HEK293T (cell line): ENCODE results near the gene CDK5R2.

Experiments
- CTCF ChIA-PET: fragments of 350-600 bp; formaldehyde crosslinking; extraction: SDS; loops from one replicate; lab custom pipeline; 2021; ENCODE audit warnings: antibody characterized with exemption, inconsistent platforms; lab: Yijun Ruan, JAX
- POLR2A ChIA-PET: fragments of 350-600 bp; formaldehyde crosslinking; extraction: SDS; loops from one replicate; lab custom pipeline; 2020; ENCODE audit warnings: antibody characterized with exemption, inconsistent platforms; lab: Yijun Ruan, JAX
- DNase-seq: peaks from one replicate; pipeline ENCODE4 v3.0.0; 2012; ENCODE audit warnings: mixed read lengths; ENCODE audit errors: extremely low spot score
- ARNT ChIP-seq: fragments of 450-650 bp; IDR thresholded peaks from 2 replicates; pipeline ENCODE4 v1.6.1; 2017; ENCODE audit warnings: mild to moderate bottlenecking
- BHLHE40 ChIP-seq: fragments of 450-650 bp; IDR thresholded peaks from 2 replicates; pipeline ENCODE4 v1.6.1; 2016; ENCODE audit warnings: mild to moderate bottlenecking, moderate library complexity, borderline replicate concordance
- CTBP1 ChIP-seq: fragments of 450-650 bp; IDR thresholded peaks from 2 replicates; pipeline ENCODE4 v1.6.1; 2016; ENCODE audit warnings: borderline replicate concordance
- ELF4 ChIP-seq: fragments of 450-650 bp; IDR thresholded peaks from 2 replicates; pipeline ENCODE4 v1.6.1; 2017; ENCODE audit warnings: antibody characterized with exemption
- FOXA1 ChIP-seq: fragments of 450-650 bp; IDR thresholded peaks from 2 replicates; pipeline ENCODE4 v1.6.1; 2016; ENCODE audit warnings: mild to moderate bottlenecking
- FOXK2 ChIP-seq: fragments of 450-650 bp; IDR thresholded peaks from 2 replicates; pipeline ENCODE4 v1.6.1; 2016; ENCODE audit warnings: mild to moderate bottlenecking
- FOXM1 ChIP-seq: fragments of 450-650 bp; IDR thresholded peaks from 2 replicates; pipeline ENCODE4 v1.6.1; 2017; ENCODE audit warnings: mild to moderate bottlenecking, borderline replicate concordance
- HDGF ChIP-seq: fragments of 450-650 bp; IDR thresholded peaks from 2 replicates; pipeline ENCODE4 v1.6.1; 2017; ENCODE audit warnings: antibody characterized with exemption, borderline replicate concordance
- L3MBTL2 ChIP-seq: fragments of 450-650 bp; conservative IDR thresholded peaks from 2 replicates; pipeline ENCODE4 v1.6.1; 2016; ENCODE audit warnings: mild to moderate bottlenecking
- LEF1 ChIP-seq: fragments of 450-650 bp; IDR thresholded peaks from 2 replicates; pipeline ENCODE4 v1.6.1; 2017; ENCODE audit warnings: mild to moderate bottlenecking, borderline replicate concordance
- NFRKB ChIP-seq: fragments of 450-650 bp; IDR thresholded peaks from 2 replicates; pipeline ENCODE4 v1.6.1; 2016; ENCODE audit warnings: mild to moderate bottlenecking, moderate library complexity
- PKNOX1 ChIP-seq: fragments of 450-650 bp; IDR thresholded peaks from 2 replicates; pipeline ENCODE4 v1.6.1; 2016
- SP1 ChIP-seq: fragments of 450-650 bp; IDR thresholded peaks from 2 replicates; pipeline ENCODE4 v1.6.1; 2017
- SUZ12 ChIP-seq: fragments of 450-650 bp; IDR thresholded peaks from 2 replicates; pipeline ENCODE4 v1.6.1; 2016; ENCODE audit warnings: mild to moderate bottlenecking
- TARDBP ChIP-seq: fragments of 450-650 bp; IDR thresholded peaks from 2 replicates; pipeline ENCODE4 v1.6.1; 2016
- ZNF384 ChIP-seq: fragments of 450-650 bp; IDR thresholded peaks from 2 replicates; pipeline ENCODE4 v1.6.1; 2016

Gene CDK5R2

GRCh38 chr2:218961651-218962570 lies 2.4 kb downstream of the CDK5R2 start:
- TF ChIP-seq ZNF384 (no peak), NFRKB (no peak), ELF4 (no peak), TARDBP (no peak), CTBP1 (no peak), SUZ12 (no peak), SP1 (no peak), ARNT (no peak)
- POLR2A ChIA-PET = interaction anchor here (0.5 kb wide), 1 partner anchor 53 kb away, joined by 3 read pairs; no protein-coding TSS in a partner anchor
- CTCF ChIA-PET = interaction anchor here (0.7 kb wide), 1 partner anchor 51 kb away, joined by 3 read pairs; no protein-coding TSS in a partner anchor
- DNase-seq = no peak

- TF ChIP-seq PKNOX1 = peak; percentile 83
- TF ChIP-seq CTBP1 = no peak
- TF ChIP-seq BHLHE40 = no peak
- TF ChIP-seq SP1 = no peak
- TF ChIP-seq ELF4 = no peak
- POLR2A ChIA-PET = interaction anchor here (1.0 kb wide), 1 partner anchor 54 kb away, joined by 4 read pairs; no protein-coding TSS in a partner anchor
- CTCF ChIA-PET = interaction anchor here (0.7 to 1.1 kb wide), 2 partner anchors 17 to 61 kb away, joined by 3 to 11 read pairs; no protein-coding TSS in a partner anchor
- DNase-seq = peak; percentile 70
Measured at GRCh38 chr2:218962859-218963492, 3.5 kb downstream of the CDK5R2 start.

GRCh38 chr2:218963601-218964000 lies 4.1 kb downstream of the CDK5R2 start:
- CTCF ChIA-PET = interaction anchor here (0.7 to 1.1 kb wide), 2 partner anchors 16 to 62 kb away, joined by 3 to 11 read pairs; no protein-coding TSS in a partner anchor
- POLR2A ChIA-PET = interaction anchor here (1.0 kb wide), 1 partner anchor 54 kb away, joined by 4 read pairs; no protein-coding TSS in a partner anchor
- TF ChIP-seq ARNT = no peak
- TF ChIP-seq ZNF384 = no peak
- TF ChIP-seq L3MBTL2 = no peak
- no peak for TF ChIP-seq TARDBP
- TF ChIP-seq BHLHE40 = no peak
- no peak for TF ChIP-seq SP1
- no peak for TF ChIP-seq HDGF
- no peak for TF ChIP-seq FOXA1
- no peak for TF ChIP-seq NFRKB
- no peak for TF ChIP-seq SUZ12
- TF ChIP-seq CTBP1 = no peak
- TF ChIP-seq PKNOX1 = no peak
- TF ChIP-seq FOXM1 = no peak
- no peak for TF ChIP-seq ELF4
- no peak for TF ChIP-seq LEF1
- TF ChIP-seq FOXK2 = no peak
- DNase-seq = no peak

- TF ChIP-seq ZNF384 = no peak
- POLR2A ChIA-PET = no interaction called here
- no peak for DNase-seq
- CTCF ChIA-PET = interaction anchor here (1.1 kb wide), 2 partner anchors 16 kb away, joined by 3 to 11 read pairs; no protein-coding TSS in a partner anchor
Measured at GRCh38 chr2:218964041-218964771, 4.7 kb downstream of the CDK5R2 start.

GRCh38 chr2:218970894-218971293 lies 11.4 kb downstream of the CDK5R2 start:
- ChIA-PET POLR2A (no interaction called here), CTCF (interaction anchor here (0.5 kb wide), 1 partner anchor 16 kb away, joined by 3 read pairs; no protein-coding TSS in a partner anchor)
- no peak for DNase-seq
- TF ChIP-seq ZNF384 = no peak
- no peak for TF ChIP-seq ELF4
- no peak for TF ChIP-seq TARDBP
- no peak for TF ChIP-seq NFRKB
- no peak for TF ChIP-seq SP1
- no peak for TF ChIP-seq FOXK2
- no peak for TF ChIP-seq SUZ12
- no peak for TF ChIP-seq CTBP1
- no peak for TF ChIP-seq LEF1
- no peak for TF ChIP-seq L3MBTL2
- no peak for TF ChIP-seq FOXA1
- TF ChIP-seq PKNOX1 = no peak
